Measurements from ENCODE around the gene GNAO1.

- TF ChIP-seq CTCF (IDR thresholded peaks at IDR 0.05) (no peak), ZFX (IDR thresholded peaks at IDR 0.05; ENCODE audit: borderline replicate concordance) (no peak)
Measured at GRCh38 chr16:56370875-56371659, 179.8 kb downstream of the GNAO1 start.
